Psoas muscle (tissue), 8 donors: ENCODE measurements around the gene FBXL13. TPM values are rescaled to one million over a fixed set of nuclear protein-coding genes. Genes with fewer than 3 reads are reported as not detected.

Experiments used
- ATAC-seq, 4 donors: fragments of 200-7000 bp; cut with Tn5 transposase; one replicate each; pipeline ENCODE4 v1.9.1; 2020; ENCODE audit warnings: moderate library complexity in 3 of 4, mild to moderate bottlenecking in 2 of 4
- DNase-seq, 2 donors: peaks; one replicate each; pipeline ENCODE4 v3.0.0-alpha.2; 2020
- H3K27ac ChIP-seq: fragments of 200-600 bp; one replicate; pipeline ENCODE4 v1.8.0; 2022
- H3K27me3 ChIP-seq, 3 donors: fragments of 200-600 bp in 1 of 3; one replicate each; pipeline versions ENCODE4 v1.6.1 to v1.8.0; 2013 to 2022; ENCODE audit warnings: low read length in 2 of 3, mild to moderate bottlenecking in 2 of 3, moderate library complexity in 1 of 3; ENCODE audit not compliant: insufficient read depth in 3 of 3
- H3K36me3 ChIP-seq, 2 donors: fragments of 200-600 bp in 1 of 2; one replicate each; pipeline versions ENCODE4 v1.6.1 to v1.8.0; 2013 to 2022; ENCODE audit warnings: low read depth in 1 of 2, mild to moderate bottlenecking in 1 of 2, moderate library complexity in 1 of 2; ENCODE audit not compliant: insufficient read depth in 1 of 2
- H3K4me1 ChIP-seq: fragments of 200-600 bp; one replicate; pipeline ENCODE4 v1.8.0; 2022
- H3K4me3 ChIP-seq: fragments of 200-600 bp; one replicate; pipeline ENCODE4 v1.8.0; 2022; ENCODE audit warnings: mild to moderate bottlenecking
- H3K9me3 ChIP-seq: fragments of 200-600 bp; one replicate; pipeline ENCODE4 v1.8.0; 2022
- WGBS, 3 donors: extraction: QIAGEN DNeasy Blood & Tissue Kit; methylation state at CpG; one replicate each; pipeline versions ENCODE4 v1.1.6 to v1.1.7; 2013; 5-methylcytosine and 5-hydroxymethylcytosine counted together
- intact Hi-C, 2 donors: fragments of 100-400 bp; cut with DNase I; formaldehyde crosslinking; loops; one replicate each; pipeline versions ENCODE4 v1.11.0 to v1.14.2; 2022
- polyA plus RNA-seq, 3 donors: library from polyadenylated mRNA; stranded (reverse); fragments of 200-250 nt; gene quantifications; one replicate each; pipeline ENCODE4 v1.2.3, GENCODE V29; 2013
- total RNA-seq, 4 donors: library from RNA; stranded (reverse); fragmentation: NEBNext Ultra II Directional in 2 of 4; extraction: Animal tissue kit (Norgen Biotek cat#: 25700) in 2 of 4; gene quantifications; one replicate each; pipeline versions ENCODE4 v1.2.1 to v1.2.4, GENCODE V29; 2021 to 2023
- TF ChIP-seq, protein P1 (sequence below): fragments of 200-600 bp; IDR thresholded peaks from one replicate; pipeline ENCODE4 v1.8.0; 2022; ENCODE audit warnings: antibody characterized with exemption
- donor health status: healthy with polysubstance abuse.
- donor health status: DM: no; HTN: no; CAD: no; lungs with moderate emphysema.
- donor health status: Bipolar disorder and iron deficiency.
- donor health status: healthy.
- donor health status: DM: yes; HTN: yes; CAD: no.
- donor health status: DM: no; HTN: no; CAD: no.
- donor health status: DM: no; HTN: no; CAD: no.
- donor health status: DM: yes; HTN: yes; CAD: no.

Gene FBXL13
- total and polyA plus RNA-seq, 7 donors, result 0.13 to 0.52 (median 0.28) TPM; not detected in 1

GRCh38 chr7:102976493-102976892, 98.1 kb downstream of the FBXL13 start:
- Histone ChIP-seq H3K27me3 (no peaks in the 10 kb centered on the region), H3K4me3 (no peak overlapping the region), H3K36me3 (no peaks in the 10 kb centered on the region), H3K27ac (no peak overlapping the region), H3K4me1 (no peaks in the 10 kb centered on the region), H3K9me3 (peaks cover 8% of the 10 kb centered on the region)
- WGBS, 3 donors, result 75 to 83% (median 76%) methylated on average over 8 of the region's 8 CpGs
- DNase-seq (no peak), ATAC-seq (no peak)
- TF ChIP-seq, protein P1, sequence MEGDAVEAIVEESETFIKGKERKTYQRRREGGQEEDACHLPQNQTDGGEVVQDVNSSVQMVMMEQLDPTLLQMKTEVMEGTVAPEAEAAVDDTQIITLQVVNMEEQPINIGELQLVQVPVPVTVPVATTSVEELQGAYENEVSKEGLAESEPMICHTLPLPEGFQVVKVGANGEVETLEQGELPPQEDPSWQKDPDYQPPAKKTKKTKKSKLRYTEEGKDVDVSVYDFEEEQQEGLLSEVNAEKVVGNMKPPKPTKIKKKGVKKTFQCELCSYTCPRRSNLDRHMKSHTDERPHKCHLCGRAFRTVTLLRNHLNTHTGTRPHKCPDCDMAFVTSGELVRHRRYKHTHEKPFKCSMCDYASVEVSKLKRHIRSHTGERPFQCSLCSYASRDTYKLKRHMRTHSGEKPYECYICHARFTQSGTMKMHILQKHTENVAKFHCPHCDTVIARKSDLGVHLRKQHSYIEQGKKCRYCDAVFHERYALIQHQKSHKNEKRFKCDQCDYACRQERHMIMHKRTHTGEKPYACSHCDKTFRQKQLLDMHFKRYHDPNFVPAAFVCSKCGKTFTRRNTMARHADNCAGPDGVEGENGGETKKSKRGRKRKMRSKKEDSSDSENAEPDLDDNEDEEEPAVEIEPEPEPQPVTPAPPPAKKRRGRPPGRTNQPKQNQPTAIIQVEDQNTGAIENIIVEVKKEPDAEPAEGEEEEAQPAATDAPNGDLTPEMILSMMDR, result no peak
- intact Hi-C loops, result no loop called here

GRCh38 chr7:102975854-102976253, 98.7 kb downstream of the FBXL13 start:
- WGBS, 3 donors, result 85 to 86% (median 85%) methylated on average over 8 of the region's 8 CpGs
- no peaks in the 10 kb centered on the region for H3K4me1 ChIP-seq
- H3K36me3 ChIP-seq, result no peaks in the 10 kb centered on the region
- H3K27me3 ChIP-seq, result no peaks in the 10 kb centered on the region
- H3K27ac ChIP-seq, result no peak overlapping the region
- intact Hi-C loops, result no loop called here
- ATAC-seq (no peak), DNase-seq (no peak)
- no peak overlapping the region for H3K4me3 ChIP-seq
- peaks cover 8% of the 10 kb centered on the region for H3K9me3 ChIP-seq
- TF ChIP-seq, protein P1, result no peak

DNA sequence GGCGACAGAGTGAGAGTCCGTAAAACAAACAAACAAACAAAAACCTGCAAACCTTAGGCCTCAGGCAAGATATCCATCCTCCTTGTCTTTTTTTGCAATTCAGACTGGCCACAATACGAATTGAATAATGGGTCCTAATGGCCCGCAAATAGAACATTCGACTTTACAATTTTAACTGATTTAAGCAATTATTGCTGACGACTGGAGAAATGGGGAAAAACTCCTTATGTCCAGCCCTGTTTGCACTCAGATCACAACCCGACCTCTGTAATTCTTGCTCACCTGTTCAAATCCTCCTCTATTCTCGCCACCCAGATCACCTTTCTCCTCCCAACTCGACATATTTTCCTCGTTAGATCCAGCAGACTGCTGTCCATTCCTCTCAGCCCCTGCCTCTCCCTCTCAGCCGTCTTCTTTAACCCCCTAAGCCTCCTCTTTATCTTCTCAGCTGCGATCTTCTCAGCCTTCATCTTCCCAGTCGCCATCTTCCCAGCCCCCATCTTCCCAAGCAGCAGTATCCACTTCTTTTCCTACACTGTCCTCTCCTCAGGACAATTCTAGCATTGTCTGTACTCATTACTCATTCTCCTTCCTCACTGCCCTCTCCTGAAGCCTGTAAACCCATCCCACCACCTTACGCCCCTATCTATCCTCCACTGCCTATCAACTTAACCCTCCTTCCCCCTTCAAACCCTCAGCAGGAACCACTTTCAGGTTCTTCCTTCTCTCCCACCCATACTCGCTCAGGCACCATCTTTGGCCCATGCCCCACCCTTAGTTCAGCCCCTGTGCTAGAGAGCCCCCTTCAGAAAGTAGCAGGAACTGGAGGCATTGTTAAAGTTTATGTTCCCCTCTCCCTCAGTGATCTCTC, 100.0 kb downstream of the FBXL13 start:
- WGBS, 3 donors, result 82 to 88% (median 83%) methylated on average over 15 of the region's 15 CpGs
- Histone ChIP-seq H3K4me1 (no peaks in the 10 kb centered on the region), H3K27ac (no peak overlapping the region), H3K36me3 (no peaks in the 10 kb centered on the region), H3K4me3 (no peak overlapping the region), H3K9me3 (peaks cover 3% of the 10 kb centered on the region), H3K27me3 (no peaks in the 10 kb centered on the region)
- no peak for ATAC-seq
- TF ChIP-seq, protein P1, result no peak
- intact Hi-C loops, result no loop called here
- DNase-seq, result no peak

DNA sequence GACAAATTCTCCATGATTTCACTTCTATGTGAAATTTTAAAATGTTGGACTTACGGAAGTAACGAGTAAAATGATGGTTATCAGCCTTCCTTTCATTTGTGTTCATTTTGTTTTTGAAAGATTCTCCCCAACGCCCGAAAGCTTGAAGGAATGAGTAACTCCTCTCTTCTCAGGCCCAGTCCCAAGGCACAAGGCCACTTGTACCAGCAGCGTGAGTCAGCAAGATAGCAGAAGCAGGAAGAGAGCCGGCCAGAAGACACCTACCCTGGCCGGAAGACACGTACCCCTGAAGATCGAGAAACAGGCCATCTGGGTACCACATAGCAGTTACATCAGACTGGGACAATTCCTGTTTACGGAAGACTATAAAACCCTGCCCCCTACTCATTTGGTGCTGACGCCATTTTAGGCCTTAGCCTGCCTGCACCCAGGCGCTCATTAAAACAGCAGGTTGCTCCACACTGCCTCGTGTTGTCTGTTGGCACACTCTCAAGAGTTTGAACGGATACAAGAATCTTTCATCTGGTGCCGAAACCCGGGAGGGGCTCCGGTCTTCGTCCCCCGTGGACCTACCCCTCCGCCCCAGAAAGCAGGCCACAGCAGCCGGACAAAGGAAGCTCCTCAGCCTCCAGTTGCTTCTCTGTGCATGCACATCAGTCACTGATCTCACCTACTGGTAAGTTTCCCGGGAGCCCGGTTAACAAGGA, 101.3 kb downstream of the FBXL13 start:
- Histone ChIP-seq H3K27me3 (no peaks in the 10 kb centered on the region), H3K27ac (no peak overlapping the region), H3K9me3 (no peaks in the 10 kb centered on the region), H3K4me3 (no peak overlapping the region), H3K36me3 (no peaks in the 10 kb centered on the region), H3K4me1 (no peaks in the 10 kb centered on the region)
- TF ChIP-seq, protein P1, result no peak
- ATAC-seq, result no peak
- WGBS, 3 donors, result 86 to 94% (median 91%) methylated on average over 23 of the region's 23 CpGs
- no peak for DNase-seq
- intact Hi-C loops, result no loop called here
